ENCODE measurements around the gene HSPA12A.
"Not testable (repeated sequence)": the region's sequence is repeated elsewhere in the genome, so short reads cannot be mapped to it uniquely, and the experiment has no call there.

The HSPA12A gene

GRCh38 chr10:116721547-116722392 is 20.6 kb downstream of the HSPA12A start:
- Mint-ChIP-seq H3K4me3 (no peak overlapping the region), H3K36me3 (no peaks in the 10 kb centered on the region), H3K4me1 (no peaks in the 10 kb centered on the region), H3K9me3 (peaks cover 0 to 2% of the 10 kb centered on the region in 2 donors), H3K27me3 (peaks cover 14 to 26% of the 10 kb centered on the region in 2 donors), H3K27ac (peak overlapping the region; percentile 25)
- ATAC-seq (replicated peaks), result no peak
- DNase-seq, result no peak

GRCh38 chr10:116720668-116721546 is 21.5 kb downstream of the HSPA12A start:
- no peaks in the 10 kb centered on the region for H3K36me3 Mint-ChIP-seq
- peaks cover 10 to 18% of the 10 kb centered on the region in 2 donors for H3K27me3 Mint-ChIP-seq
- no peak overlapping the region for H3K27ac Mint-ChIP-seq
- no peak for ATAC-seq (replicated peaks)
- H3K4me3 Mint-ChIP-seq, result no peak overlapping the region
- no peak for DNase-seq
- no peaks in the 10 kb centered on the region for H3K4me1 Mint-ChIP-seq
- no peaks in the 10 kb centered on the region for H3K9me3 Mint-ChIP-seq

GRCh38 chr10:116720241-116720643 is 22.1 kb downstream of the HSPA12A start:
- H3K36me3 Mint-ChIP-seq, result no peaks in the 10 kb centered on the region
- H3K4me1 Mint-ChIP-seq, result no peaks in the 10 kb centered on the region
- DNase-seq (no peak), ATAC-seq (replicated peaks) (no peak)
- peaks cover 10 to 16% of the 10 kb centered on the region in 2 donors for H3K27me3 Mint-ChIP-seq
- no peak overlapping the region for H3K27ac Mint-ChIP-seq
- no peak overlapping the region for H3K4me3 Mint-ChIP-seq
- H3K9me3 Mint-ChIP-seq, result no peaks in the 10 kb centered on the region

GRCh38 chr10:116719804-116720203 is 22.6 kb downstream of the HSPA12A start:
- H3K4me3 Mint-ChIP-seq, result no peak overlapping the region
- H3K9me3 Mint-ChIP-seq, result no peaks in the 10 kb centered on the region
- no peaks in the 10 kb centered on the region for H3K4me1 Mint-ChIP-seq
- DNase-seq (no peak), ATAC-seq (replicated peaks) (no peak)
- peaks cover 10 to 12% of the 10 kb centered on the region in 2 donors for H3K27me3 Mint-ChIP-seq
- no peaks in the 10 kb centered on the region for H3K36me3 Mint-ChIP-seq
- H3K27ac Mint-ChIP-seq, result no peak overlapping the region

- H3K36me3 Mint-ChIP-seq, result no peaks in the 10 kb centered on the region
- ATAC-seq (replicated peaks), result no peak
- H3K4me1 Mint-ChIP-seq, result no peaks in the 10 kb centered on the region
Measured at GRCh38 chr10:116718058-116718457, 24.3 kb downstream of the HSPA12A start.

GRCh38 chr10:116716381-116716780 is 26.0 kb downstream of the HSPA12A start:
- no peaks in the 10 kb centered on the region for H3K36me3 Mint-ChIP-seq
- H3K4me1 Mint-ChIP-seq, result no peaks in the 10 kb centered on the region
- H3K4me3 Mint-ChIP-seq, result no peak overlapping the region
- peaks cover 7 to 11% of the 10 kb centered on the region in 2 donors for H3K27me3 Mint-ChIP-seq
- DNase-seq (no peak), ATAC-seq (replicated peaks) (no peak)
- H3K9me3 Mint-ChIP-seq, result no peaks in the 10 kb centered on the region
- no peak overlapping the region for H3K27ac Mint-ChIP-seq

More at GRCh38 chr10:116718058-116718457, 24.3 kb downstream of the HSPA12A start:
- Mint-ChIP-seq H3K27me3 (peaks cover 14 to 17% of the 10 kb centered on the region in 2 donors), H3K9me3 (no peaks in the 10 kb centered on the region), H3K27ac (no peak overlapping the region), H3K4me3 (no peak overlapping the region)
- DNase-seq, result no peak

GRCh38 chr10:116715839-116716377 is 26.5 kb downstream of the HSPA12A start:
- ATAC-seq (replicated peaks), result no peak
- Mint-ChIP-seq H3K4me3 (no peak overlapping the region), H3K27ac (no peak overlapping the region), H3K36me3 (no peaks in the 10 kb centered on the region), H3K4me1 (no peaks in the 10 kb centered on the region), H3K27me3 (peaks cover 7 to 11% of the 10 kb centered on the region in 2 donors), H3K9me3 (no peaks in the 10 kb centered on the region)
- DNase-seq, result no peak

GRCh38 chr10:116715341-116715740 is 27.0 kb downstream of the HSPA12A start:
- no peak for ATAC-seq (replicated peaks)

GRCh38 chr10:116713846-116714245 is 28.5 kb downstream of the HSPA12A start:
- ATAC-seq (replicated peaks), result no peak
- Mint-ChIP-seq H3K4me3 (no peak overlapping the region), H3K36me3 (no peaks in the 10 kb centered on the region), H3K4me1 (no peaks in the 10 kb centered on the region), H3K27me3 (peaks cover 7 to 11% of the 10 kb centered on the region in 2 donors), H3K27ac (no peak overlapping the region), H3K9me3 (no peaks in the 10 kb centered on the region)
- DNase-seq, result no peak

More at GRCh38 chr10:116715341-116715740, 27.0 kb downstream of the HSPA12A start:
- Mint-ChIP-seq H3K4me3 (no peak overlapping the region), H3K27me3 (peaks cover 7 to 11% of the 10 kb centered on the region in 2 donors), H3K4me1 (no peaks in the 10 kb centered on the region), H3K27ac (no peak overlapping the region), H3K36me3 (no peaks in the 10 kb centered on the region), H3K9me3 (no peaks in the 10 kb centered on the region)
- no peak for DNase-seq

- ATAC-seq (replicated peaks) (no peak), DNase-seq (no peak)
- Mint-ChIP-seq H3K27ac (no peak overlapping the region), H3K36me3 (no peaks in the 10 kb centered on the region), H3K4me3 (no peak overlapping the region), H3K4me1 (no peaks in the 10 kb centered on the region), H3K27me3 (peaks cover 7 to 11% of the 10 kb centered on the region in 2 donors), H3K9me3 (no peaks in the 10 kb centered on the region)
Measured at GRCh38 chr10:116712989-116713543, 29.3 kb downstream of the HSPA12A start.

GRCh38 chr10:116712519-116712918 is 29.8 kb downstream of the HSPA12A start:
- Mint-ChIP-seq H3K4me3 (no peak overlapping the region), H3K27me3 (peaks cover 7 to 11% of the 10 kb centered on the region in 2 donors)
- no peak for ATAC-seq (replicated peaks)

GRCh38 chr10:116711803-116712202 is 30.6 kb downstream of the HSPA12A start:
- not testable (repeated sequence) for H3K4me3 Mint-ChIP-seq; DNase-seq; H3K27ac Mint-ChIP-seq; H3K36me3 Mint-ChIP-seq; ATAC-seq (replicated peaks); H3K4me1 Mint-ChIP-seq; H3K9me3 Mint-ChIP-seq
- H3K27me3 Mint-ChIP-seq, result peaks cover 7 to 11% of the 10 kb centered on the region in 2 donors

More at GRCh38 chr10:116712519-116712918, 29.8 kb downstream of the HSPA12A start:
- no peaks in the 10 kb centered on the region for H3K4me1 Mint-ChIP-seq
- H3K27ac Mint-ChIP-seq, result no peak overlapping the region
- DNase-seq, result no peak
- H3K9me3 Mint-ChIP-seq, result no peaks in the 10 kb centered on the region
- H3K36me3 Mint-ChIP-seq, result no peaks in the 10 kb centered on the region

- Mint-ChIP-seq H3K27me3 (peaks cover 7 to 11% of the 10 kb centered on the region in 2 donors), H3K9me3 (no peaks in the 10 kb centered on the region), H3K27ac (no peak overlapping the region), H3K36me3 (no peaks in the 10 kb centered on the region), H3K4me1 (no peaks in the 10 kb centered on the region), H3K4me3 (no peak overlapping the region)
- ATAC-seq (replicated peaks) (no peak), DNase-seq (no peak)
Measured at GRCh38 chr10:116710076-116710475, 32.3 kb downstream of the HSPA12A start.

- H3K9me3 Mint-ChIP-seq, result no peaks in the 10 kb centered on the region
- no peak for DNase-seq
- ATAC-seq (replicated peaks), result no peak
- H3K4me1 Mint-ChIP-seq, result no peaks in the 10 kb centered on the region
- no peak overlapping the region for H3K4me3 Mint-ChIP-seq
- peaks cover 0 to 4% of the 10 kb centered on the region in 2 donors for H3K27me3 Mint-ChIP-seq
- H3K27ac Mint-ChIP-seq, result no peak overlapping the region
- H3K36me3 Mint-ChIP-seq, result no peaks in the 10 kb centered on the region
Measured at GRCh38 chr10:116708877-116709276, 33.5 kb downstream of the HSPA12A start.
